WERI-Rb-1 (cell line): ENCODE data around the gene TMEM39B.

Source experiments
- DNase-seq: peaks from one replicate; pipeline ENCODE4 v3.0.0-alpha.2; 2020
- H3K27ac ChIP-seq: fragments of 250-450 bp; sonication (Bioruptor Pico); 2 replicates; pipeline ENCODE4 v1.5.1; 2020; ENCODE audit warnings: mild to moderate bottlenecking, moderate library complexity
- H3K27me3 ChIP-seq: fragments of 250-450 bp; sonication (Bioruptor Pico); 2 replicates; pipeline ENCODE4 v1.5.1; 2021; ENCODE audit warnings: mild to moderate bottlenecking, low read depth, moderate library complexity; ENCODE audit not compliant: insufficient read depth, severe bottlenecking
- H3K36me3 ChIP-seq: fragments of 250-450 bp; sonication (Bioruptor Pico); 2 replicates; pipeline ENCODE4 v1.5.1; 2020; ENCODE audit warnings: mild to moderate bottlenecking, moderate library complexity
- H3K4me3 ChIP-seq: 2 replicates; pipeline ENCODE4 v1.5.1; 2011; ENCODE audit warnings: low read depth, mild to moderate bottlenecking, control low read depth, low read length
- H3K9me3 ChIP-seq: fragments of 250-450 bp; sonication (Bioruptor Pico); 2 replicates; pipeline ENCODE4 v1.5.1; 2021; ENCODE audit warnings: mild to moderate bottlenecking, moderate library complexity; ENCODE audit not compliant: severe bottlenecking
- CTCF ChIP-seq: IDR thresholded peaks from 2 replicates; pipeline ENCODE4 v1.5.1; 2011; ENCODE audit warnings: low read depth, mild to moderate bottlenecking, control low read depth, inconsistent platforms, low read length

Gene TMEM39B

GRCh38 chr1:32091176-32091575 lies 18.4 kb downstream of the TMEM39B start:
- H3K36me3 ChIP-seq: peaks cover 59% of the 10 kb centered on the region
- no peak for TF ChIP-seq CTCF

GRCh38 chr1:32091591-32091990 lies 18.9 kb downstream of the TMEM39B start:
- no peak for TF ChIP-seq CTCF
- peaks cover 57% of the 10 kb centered on the region for H3K36me3 ChIP-seq

More at GRCh38 chr1:32091176-32091575, 18.4 kb downstream of the TMEM39B start:
- H3K27ac ChIP-seq: no peak overlapping the region
- no peaks in the 10 kb centered on the region for H3K9me3 ChIP-seq
- DNase-seq: no peak
- H3K4me3 ChIP-seq: no peak overlapping the region
- H3K27me3 ChIP-seq: no peaks in the 10 kb centered on the region

GRCh38 chr1:32094746-32095521 lies 22.2 kb downstream of the TMEM39B start:
- no peaks in the 10 kb centered on the region for H3K9me3 ChIP-seq
- no peak overlapping the region for H3K4me3 ChIP-seq
- no peaks in the 10 kb centered on the region for H3K27me3 ChIP-seq
- no peak overlapping the region for H3K27ac ChIP-seq
- TF ChIP-seq CTCF: no peak
- no peak for DNase-seq
- peaks cover 71% of the 10 kb centered on the region for H3K36me3 ChIP-seq

More at GRCh38 chr1:32091591-32091990, 18.9 kb downstream of the TMEM39B start:
- Histone ChIP-seq H3K4me3 (no peak overlapping the region), H3K27me3 (no peaks in the 10 kb centered on the region), H3K27ac (no peak overlapping the region), H3K9me3 (no peaks in the 10 kb centered on the region)
- no peak for DNase-seq

- Histone ChIP-seq H3K36me3 (peaks cover 72% of the 10 kb centered on the region), H3K27ac (peak overlapping the region; percentile 72), H3K27me3 (no peaks in the 10 kb centered on the region), H3K4me3 (no peak overlapping the region), H3K9me3 (no peaks in the 10 kb centered on the region)
- TF ChIP-seq CTCF: no peak
- DNase-seq: peak; percentile 72
Measured at GRCh38 chr1:32099426-32099825, 26.7 kb downstream of the TMEM39B start.

- Histone ChIP-seq H3K36me3 (peaks cover 63% of the 10 kb centered on the region), H3K27me3 (no peaks in the 10 kb centered on the region), H3K4me3 (no peak overlapping the region), H3K27ac (peak overlapping the region; percentile 72), H3K9me3 (no peaks in the 10 kb centered on the region)
- no peak for DNase-seq
- TF ChIP-seq CTCF: no peak
Measured at GRCh38 chr1:32100359-32100758, 27.6 kb downstream of the TMEM39B start.
